Activated T-cell treated with anti-CD3 and anti-CD28 coated beads, Interleukin-2, amount 50 U/mL, for 4 hours (primary cell): ENCODE measurements around the gene SEC14L1. TPM values are rescaled to one million over a fixed set of nuclear protein-coding genes. Genes with fewer than 3 reads are reported as not detected.
"Not testable (repeated sequence)": the region's sequence is repeated elsewhere in the genome, so short reads cannot be mapped to it uniquely, and the experiment has no call there.

Source experiments
- ATAC-seq, 2 donors: fragments of 200-7000 bp; cut with Tn5 transposase; one replicate each; pipeline ENCODE4 v1.10.0; 2021
- DNase-seq: peaks from one replicate; pipeline ENCODE4 v3.0.0-alpha.2; 2020
- H3K27me3 Mint-ChIP-seq: one replicate; pipeline ENCODE4 v1.8.0; 2021; ENCODE audit warnings: low read depth, mixed read lengths
- H3K36me3 Mint-ChIP-seq: one replicate; pipeline ENCODE4 v1.8.0; 2022; ENCODE audit warnings: mixed read lengths; ENCODE audit not compliant: insufficient read depth
- H3K4me1 Mint-ChIP-seq: one replicate; pipeline ENCODE4 v1.8.0; 2021; ENCODE audit warnings: low read depth, mixed read lengths
- H3K4me3 Mint-ChIP-seq: one replicate; pipeline ENCODE4 v1.8.0; 2021; ENCODE audit warnings: mild to moderate bottlenecking, moderate library complexity, mixed read lengths
- H3K9me3 Mint-ChIP-seq: one replicate; pipeline ENCODE4 v1.8.0; 2021; ENCODE audit warnings: mixed read lengths
- total RNA-seq, 3 donors: library from RNA; stranded (reverse); gene quantifications; one replicate each; pipeline ENCODE4 v1.2.1, GENCODE V29; 2021

Gene SEC14L1
- total RNA-seq, 3 donors from 2014 or later: 26.5 to 36.9 (median 27.4) TPM

DNA sequence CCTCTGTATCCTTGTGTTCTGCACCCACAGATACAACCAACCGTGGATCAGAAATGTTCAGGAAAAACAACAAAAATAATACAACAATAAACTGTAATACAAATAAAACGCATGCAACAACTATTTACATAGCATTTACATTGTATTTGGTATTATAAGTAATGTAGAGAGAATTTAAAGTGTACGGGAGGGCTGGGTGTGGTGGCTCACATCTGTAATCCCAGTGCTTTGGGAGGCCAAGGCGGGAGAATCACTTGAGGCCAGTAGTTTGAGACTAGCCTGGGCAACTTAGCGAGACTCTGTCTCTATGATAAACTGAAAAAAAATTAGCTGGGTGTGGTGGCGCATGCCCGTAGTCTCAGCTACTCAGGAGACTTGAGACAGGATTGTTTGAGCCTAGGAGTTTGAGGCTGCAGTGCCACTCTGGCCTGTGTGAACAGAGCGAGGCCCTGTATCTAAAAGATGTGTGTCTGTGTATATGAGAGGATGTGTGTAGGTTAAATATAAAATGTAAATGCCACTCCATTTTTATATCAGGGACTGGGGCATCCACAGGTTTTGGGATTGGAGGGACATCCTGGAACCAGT lies 13.3 kb downstream of the SEC14L1 start:
- Mint-ChIP-seq H3K27me3 (no peaks in the 10 kb centered on the region), H3K4me3 (no peak overlapping the region), H3K36me3 (peaks cover 24% of the 10 kb centered on the region), H3K4me1 (peaks cover 36% of the 10 kb centered on the region), H3K9me3 (no peaks in the 10 kb centered on the region)
- DNase-seq: no peak
- no peak for ATAC-seq

- DNase-seq (no peak), ATAC-seq (no peak)
- Mint-ChIP-seq H3K9me3 (no peaks in the 10 kb centered on the region), H3K4me1 (peaks cover 38% of the 10 kb centered on the region), H3K27me3 (no peaks in the 10 kb centered on the region), H3K4me3 (no peak overlapping the region), H3K36me3 (peaks cover 20% of the 10 kb centered on the region)
Observed at GRCh38 chr17:77155125-77155524, 14.4 kb downstream of the SEC14L1 start.

DNA sequence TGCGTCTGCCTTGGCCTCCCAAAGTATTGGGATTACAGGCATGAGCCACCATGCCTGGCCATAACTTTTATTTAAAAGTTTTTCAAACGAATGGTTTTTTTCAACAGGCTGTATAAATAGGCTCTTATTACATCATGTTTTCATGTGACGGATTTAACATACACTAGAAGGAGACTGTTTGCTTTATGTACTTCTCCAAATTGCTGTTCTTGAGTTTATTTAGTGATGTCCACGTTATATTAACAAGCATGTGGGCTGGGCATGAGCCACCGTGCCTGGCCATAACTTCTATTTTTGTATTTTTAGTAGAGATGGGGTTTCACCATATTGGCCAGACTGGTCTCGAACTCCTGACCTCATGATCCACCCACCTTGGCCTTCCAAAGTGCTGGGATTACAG lies 17.0 kb downstream of the SEC14L1 start:
- DNase-seq, ATAC-seq, H3K4me3 Mint-ChIP-seq, H3K27me3 Mint-ChIP-seq, H3K9me3 Mint-ChIP-seq: not testable (repeated sequence)
- peaks cover 46% of the 10 kb centered on the region for H3K4me1 Mint-ChIP-seq
- H3K36me3 Mint-ChIP-seq: peaks cover 15% of the 10 kb centered on the region

DNA sequence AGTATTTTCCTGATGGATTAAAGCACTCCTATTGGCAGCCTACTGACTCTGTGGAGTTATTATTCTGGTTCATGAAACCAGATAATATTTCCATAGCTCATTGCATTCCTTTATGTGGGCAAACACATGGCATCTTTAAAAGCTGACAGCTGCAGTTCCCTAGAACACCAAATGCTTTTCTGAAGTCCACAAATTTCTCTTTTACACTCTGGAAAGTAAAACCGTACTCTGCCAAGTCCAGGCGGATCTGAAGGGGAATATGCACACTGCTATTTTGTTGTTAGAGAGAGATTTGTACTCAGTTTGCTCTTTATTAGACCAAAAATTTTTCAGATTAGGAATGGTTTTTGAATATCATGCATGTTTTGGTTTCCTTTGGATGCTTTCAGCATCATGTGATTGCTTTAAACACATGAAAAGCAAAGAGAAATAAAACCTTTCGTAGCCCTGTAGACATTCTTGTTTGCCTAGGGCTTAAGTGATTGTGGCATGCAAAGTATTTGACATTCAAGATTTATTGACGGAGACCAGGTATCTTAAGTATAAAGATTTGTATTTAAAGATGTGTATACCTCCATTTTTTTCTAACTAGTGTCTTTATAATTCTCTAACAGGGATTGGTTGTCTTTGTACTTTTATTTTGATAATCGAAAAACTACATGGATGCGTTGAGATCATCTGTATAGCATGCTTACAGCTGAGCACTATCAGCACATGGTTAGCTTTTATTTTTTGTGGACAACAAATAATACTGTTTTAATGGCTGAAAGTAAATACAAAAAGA lies 19.5 kb downstream of the SEC14L1 start:
- peaks cover 52% of the 10 kb centered on the region for H3K4me1 Mint-ChIP-seq
- H3K4me3 Mint-ChIP-seq: no peak overlapping the region
- no peaks in the 10 kb centered on the region for H3K27me3 Mint-ChIP-seq
- no peak for DNase-seq
- peaks cover 23% of the 10 kb centered on the region for H3K36me3 Mint-ChIP-seq
- ATAC-seq: no peak
- no peaks in the 10 kb centered on the region for H3K9me3 Mint-ChIP-seq

DNA sequence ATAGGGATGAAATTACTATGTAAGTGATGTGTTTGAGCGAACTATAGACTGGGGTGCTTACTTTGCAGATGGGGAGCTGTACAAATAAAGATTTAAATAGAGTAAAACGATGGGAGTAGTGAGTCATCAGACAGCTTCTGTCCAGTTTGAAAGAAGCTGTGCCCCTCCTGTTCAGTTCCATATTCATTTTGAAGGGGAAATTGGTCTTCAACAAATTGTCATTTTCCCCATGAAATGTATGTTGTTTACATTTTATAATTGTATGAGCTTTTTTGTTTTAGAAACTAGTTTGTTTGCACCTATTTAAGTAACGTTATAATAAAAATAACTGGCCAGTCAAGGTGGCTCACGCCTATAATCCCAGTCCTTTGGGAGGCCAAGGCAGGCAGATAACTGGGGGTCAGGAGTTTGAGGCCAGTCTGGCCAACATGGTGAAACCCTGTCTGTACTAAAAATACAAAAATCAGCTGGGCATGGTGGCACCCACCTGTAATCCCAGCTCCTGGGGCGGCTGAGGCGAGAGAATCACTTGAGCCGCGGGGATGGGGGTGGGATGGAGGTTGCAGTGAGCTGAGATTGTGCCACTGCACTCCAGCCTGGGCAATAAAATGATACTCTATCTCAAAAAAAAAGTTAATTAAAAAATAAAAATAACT lies 20.2 kb downstream of the SEC14L1 start:
- no peaks in the 10 kb centered on the region for H3K27me3 Mint-ChIP-seq
- H3K9me3 Mint-ChIP-seq: no peaks in the 10 kb centered on the region
- H3K4me3 Mint-ChIP-seq: no peak overlapping the region
- ATAC-seq: no peak
- peaks cover 21% of the 10 kb centered on the region for H3K36me3 Mint-ChIP-seq
- H3K4me1 Mint-ChIP-seq: peaks cover 50% of the 10 kb centered on the region
- DNase-seq: no peak

- no peak for ATAC-seq
- DNase-seq: no peak
- H3K36me3 Mint-ChIP-seq: peaks cover 24% of the 10 kb centered on the region
- no peak overlapping the region for H3K4me3 Mint-ChIP-seq
- no peaks in the 10 kb centered on the region for H3K27me3 Mint-ChIP-seq
- H3K9me3 Mint-ChIP-seq: no peaks in the 10 kb centered on the region
- peaks cover 49% of the 10 kb centered on the region for H3K4me1 Mint-ChIP-seq
Observed at GRCh38 chr17:77161953-77162352, 21.2 kb downstream of the SEC14L1 start.

GRCh38 chr17:77163001-77163400 lies 22.2 kb downstream of the SEC14L1 start:
- no peak overlapping the region for H3K4me3 Mint-ChIP-seq
- DNase-seq: no peak
- peaks cover 7% of the 10 kb centered on the region for H3K9me3 Mint-ChIP-seq
- no peak for ATAC-seq
- no peaks in the 10 kb centered on the region for H3K27me3 Mint-ChIP-seq
- peaks cover 28% of the 10 kb centered on the region for H3K36me3 Mint-ChIP-seq
- peaks cover 47% of the 10 kb centered on the region for H3K4me1 Mint-ChIP-seq

DNA sequence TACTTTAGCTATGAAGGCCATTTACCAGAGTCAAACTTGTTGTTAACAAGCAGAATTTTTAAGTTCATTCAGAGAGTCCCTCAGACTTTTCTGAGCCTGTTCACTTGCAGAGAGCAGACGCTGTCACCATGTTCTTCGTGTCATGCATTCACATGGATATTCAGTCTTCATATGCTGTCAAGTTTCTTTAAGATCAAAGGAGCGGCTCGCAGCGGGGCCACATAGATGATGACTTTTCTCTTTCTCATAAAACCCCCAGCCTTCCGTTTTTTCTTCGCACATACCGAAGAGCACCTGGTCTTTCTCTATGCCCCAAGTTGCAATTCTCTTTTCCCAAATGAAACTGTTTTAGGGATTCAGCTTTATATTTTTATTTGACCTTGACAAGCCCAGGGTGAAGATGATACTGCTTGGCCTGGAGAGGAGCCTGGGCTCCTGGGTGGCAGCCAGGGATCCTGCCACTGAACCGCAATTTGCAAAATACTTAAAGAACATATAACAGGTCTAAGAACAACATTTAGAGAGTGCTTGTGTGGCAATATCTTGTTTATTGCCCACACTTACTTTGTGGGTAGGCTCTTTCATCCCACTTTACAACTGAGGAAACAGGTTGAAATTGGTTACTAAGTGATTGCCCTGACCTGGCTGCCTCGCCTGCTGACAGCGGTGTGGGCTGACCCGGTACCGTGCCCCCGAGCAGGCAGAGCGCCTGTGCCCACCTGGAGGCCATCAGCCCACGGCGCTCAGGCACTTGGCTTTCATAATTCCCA lies 22.9 kb downstream of the SEC14L1 start:
- Mint-ChIP-seq H3K27me3 (no peaks in the 10 kb centered on the region), H3K36me3 (peaks cover 27% of the 10 kb centered on the region), H3K4me1 (peaks cover 44% of the 10 kb centered on the region)

DNA sequence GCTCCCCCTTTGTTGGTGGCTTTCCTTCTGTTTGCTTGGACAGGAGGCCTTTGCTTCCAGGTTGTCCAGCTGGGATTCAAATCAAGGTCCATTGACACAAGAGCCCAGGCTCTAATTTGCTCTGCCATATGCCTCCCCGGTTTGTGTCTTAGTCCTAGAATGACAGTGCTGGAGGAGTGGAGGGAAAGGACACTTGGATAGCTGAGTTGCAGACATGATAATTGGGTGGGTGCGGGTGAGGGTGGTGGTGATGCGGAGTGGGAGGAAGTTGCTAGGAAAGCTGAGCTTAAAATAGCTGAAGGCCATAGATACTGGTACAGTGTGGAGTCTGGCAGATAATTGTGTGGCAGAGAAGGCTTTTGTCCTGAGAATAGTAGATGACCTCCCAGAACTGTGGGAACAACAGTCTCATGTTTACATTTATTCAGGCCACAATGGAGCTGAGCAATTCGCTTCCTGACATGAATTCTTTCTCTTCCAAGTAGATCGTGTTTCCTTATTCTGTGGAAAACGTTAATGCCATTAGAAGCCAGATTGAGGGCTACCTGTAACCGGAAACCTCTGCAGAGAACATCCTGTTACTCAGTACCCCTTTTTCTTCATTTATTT lies 23.8 kb downstream of the SEC14L1 start:
- no peaks in the 10 kb centered on the region for H3K27me3 Mint-ChIP-seq
- H3K4me3 Mint-ChIP-seq: no peak overlapping the region
- ATAC-seq: no peak
- H3K9me3 Mint-ChIP-seq: peaks cover 11% of the 10 kb centered on the region
- DNase-seq: no peak
- H3K4me1 Mint-ChIP-seq: peaks cover 45% of the 10 kb centered on the region
- peaks cover 30% of the 10 kb centered on the region for H3K36me3 Mint-ChIP-seq

More for the DNA sequence above, 22.9 kb downstream of the SEC14L1 start:
- DNase-seq (no peak), ATAC-seq (no peak)
- peaks cover 11% of the 10 kb centered on the region for H3K9me3 Mint-ChIP-seq
- no peak overlapping the region for H3K4me3 Mint-ChIP-seq

- Mint-ChIP-seq H3K36me3 (peaks cover 35% of the 10 kb centered on the region), H3K4me3 (no peak overlapping the region), H3K9me3 (peaks cover 11% of the 10 kb centered on the region), H3K4me1 (peaks cover 39% of the 10 kb centered on the region), H3K27me3 (no peaks in the 10 kb centered on the region)
- no peak for DNase-seq
- ATAC-seq: no peak
Observed at GRCh38 chr17:77165577-77165976, 24.8 kb downstream of the SEC14L1 start.

DNA sequence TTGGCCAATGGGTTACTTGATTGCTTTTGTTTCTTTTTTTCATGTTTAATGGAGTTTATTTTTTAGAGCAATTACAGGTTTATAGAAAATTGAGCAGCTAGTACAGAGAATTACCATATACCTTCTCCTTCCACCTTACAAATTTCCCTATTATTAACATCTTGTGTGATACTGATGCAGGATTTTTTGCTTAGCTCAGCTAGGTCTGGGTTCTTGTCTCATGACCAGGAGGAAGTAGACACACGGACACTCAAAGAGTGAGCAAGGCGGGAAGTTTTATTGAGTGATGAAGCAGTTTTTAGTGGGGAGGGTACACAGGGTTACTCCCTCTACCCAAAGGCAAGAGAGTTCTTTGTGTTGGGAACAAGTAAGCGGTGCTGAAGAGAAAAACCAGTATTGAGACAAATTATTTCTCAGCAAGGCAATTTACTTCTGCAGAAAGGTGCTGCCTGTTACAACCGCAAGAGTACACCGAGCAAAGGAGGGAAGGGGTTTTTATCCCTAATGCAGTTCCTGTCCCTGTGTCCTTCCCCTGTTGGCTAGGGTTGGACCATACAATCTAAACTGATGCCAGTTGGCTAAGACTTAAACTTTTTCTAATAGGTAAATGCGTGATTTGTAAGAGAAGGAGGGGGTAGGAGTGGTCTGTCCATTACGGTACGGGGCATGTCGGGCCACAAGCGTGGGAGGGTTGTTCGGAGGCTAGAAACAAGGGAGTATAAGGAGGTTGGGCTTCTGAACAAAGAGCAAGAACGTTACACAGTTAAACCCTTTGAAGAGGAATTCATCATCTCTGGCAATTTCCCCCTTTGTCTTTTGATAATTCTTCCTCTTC lies 26.9 kb downstream of the SEC14L1 start:
- Mint-ChIP-seq H3K27me3 (no peaks in the 10 kb centered on the region), H3K36me3 (peaks cover 37% of the 10 kb centered on the region), H3K9me3 (peaks cover 15% of the 10 kb centered on the region), H3K4me3 (no peak overlapping the region), H3K4me1 (peaks cover 28% of the 10 kb centered on the region)
- DNase-seq (no peak), ATAC-seq (no peak)

GRCh38 chr17:77173104-77173503 lies 32.3 kb downstream of the SEC14L1 start:
- ATAC-seq (no peak), DNase-seq (no peak)
- peaks cover 27% of the 10 kb centered on the region for H3K36me3 Mint-ChIP-seq
- peaks cover 20% of the 10 kb centered on the region for H3K9me3 Mint-ChIP-seq
- no peaks in the 10 kb centered on the region for H3K27me3 Mint-ChIP-seq
- no peak overlapping the region for H3K4me3 Mint-ChIP-seq
- H3K4me1 Mint-ChIP-seq: peaks cover 7% of the 10 kb centered on the region

DNA sequence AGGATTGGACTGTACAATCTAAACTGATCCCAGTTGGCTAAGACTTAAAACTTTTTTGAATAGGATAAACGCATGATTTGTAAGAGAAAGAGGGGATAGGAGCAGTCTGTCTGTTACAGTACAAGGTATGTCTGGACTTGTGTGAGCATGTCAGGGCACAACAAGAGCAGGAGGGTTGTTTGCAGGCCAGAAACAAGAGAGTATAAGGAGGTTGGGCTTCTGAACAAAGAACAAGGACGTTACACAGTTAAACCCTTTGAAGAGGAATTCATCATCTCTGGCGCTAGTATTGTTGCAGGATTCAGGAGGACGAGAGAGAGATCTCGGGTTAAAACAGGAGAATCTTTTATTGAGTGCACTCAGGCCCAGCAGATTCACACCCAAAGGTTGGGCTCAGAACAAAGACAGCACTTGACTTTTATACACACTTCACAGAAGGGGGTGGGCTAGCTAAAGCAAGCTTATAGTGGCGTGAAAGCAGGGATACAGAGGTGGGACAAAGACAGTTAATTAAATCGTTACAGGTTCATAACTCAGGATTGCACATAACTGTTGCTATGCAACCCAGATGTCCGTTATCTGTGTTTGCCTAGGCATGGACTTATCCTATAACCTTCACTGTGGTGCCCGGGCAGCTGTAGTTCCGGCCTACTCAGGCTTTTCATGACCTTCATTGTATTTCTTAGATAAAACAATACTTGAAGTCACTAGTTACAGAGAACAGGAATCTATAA lies 34.3 kb downstream of the SEC14L1 start:
- ATAC-seq: no peak
- no peaks in the 10 kb centered on the region for H3K27me3 Mint-ChIP-seq
- H3K4me3 Mint-ChIP-seq: no peak overlapping the region
- DNase-seq: no peak
- peaks cover 17% of the 10 kb centered on the region for H3K9me3 Mint-ChIP-seq
- H3K4me1 Mint-ChIP-seq: peaks cover 8% of the 10 kb centered on the region
- peaks cover 17% of the 10 kb centered on the region for H3K36me3 Mint-ChIP-seq
